SK-N-SH treated with all-trans-retinoic acid at 6 μM for 48 hours (cell line): ENCODE results near the gene PPP4C.

ENCODE experiments used
- GLIS3 ChIP-seq: fragments of 250-450 bp; sonication (Bioruptor Pico); IDR thresholded peaks from 2 replicates; pipeline ENCODE4 v1.5.0; 2020; ENCODE audit warnings: mild to moderate bottlenecking, moderate library complexity
- TCF4 ChIP-seq: fragments of 250-450 bp; sonication (Bioruptor Pico); IDR thresholded peaks from 2 replicates; pipeline ENCODE4 v1.8.0; 2021; ENCODE audit warnings: mild to moderate bottlenecking, moderate library complexity, borderline replicate concordance

- no peak for TF ChIP-seq GLIS3 (CRISPR knock-in tag)
- no peak for TF ChIP-seq TCF4 (CRISPR knock-in tag)
Observed at GRCh38 chr16:30032083-30032819, 43.5 kb upstream of the PPP4C start.
